GM23338 (cell line): ENCODE measurements around the gene POU3F1.

ENCODE experiments used
- CREB1 ChIP-seq: fragments of 250-450 bp; sonication (Bioruptor Pico); IDR thresholded peaks from 2 replicates; pipeline ENCODE4 v1.5.0; 2020; ENCODE audit warnings: low read depth, mild to moderate bottlenecking, moderate library complexity
- CTCF ChIP-seq, 2 experiments: fragments of 200-600 bp in 1 of 2; sonication (generic) in 1 of 2; conservative IDR thresholded peaks; 2 replicates each; pipeline versions ENCODE4 v1.5.1 to v1.6.1; 2016 to 2017; ENCODE audit warnings: antibody characterized with exemption in 2 of 2, low read depth in 2 of 2, mild to moderate bottlenecking in 2 of 2, moderate library complexity in 1 of 2
- ETS1 ChIP-seq: IDR thresholded peaks from 2 replicates; pipeline ENCODE4 v1.6.1; 2016; ENCODE audit warnings: antibody characterized with exemption
- EZH2 ChIP-seq: fragments of 200-600 bp; sonication (generic); IDR thresholded peaks from one replicate; pipeline ENCODE4 v1.8.0; 2017; ENCODE audit warnings: antibody characterized with exemption, mild to moderate bottlenecking, low read depth; ENCODE audit not compliant: unreplicated experiment
- EZH2phosphoT487 ChIP-seq: fragments of 200-600 bp; sonication (generic); IDR thresholded peaks from one replicate; pipeline ENCODE4 v1.8.1; 2018; ENCODE audit warnings: antibody characterized with exemption; ENCODE audit not compliant: unreplicated experiment
- POLR2AphosphoS5 ChIP-seq: IDR thresholded peaks from 2 replicates; pipeline ENCODE4 v1.6.1; 2016; ENCODE audit warnings: antibody characterized with exemption, low read depth
- ZNF462 ChIP-seq: fragments of 250-450 bp; sonication (Bioruptor Pico); IDR thresholded peaks from 2 replicates; pipeline ENCODE4 v1.5.0; 2020; ENCODE audit warnings: mild to moderate bottlenecking, moderate library complexity

- TF ChIP-seq ZNF462 (CRISPR knock-in tag) (no peak), EZH2 (no peak), CTCF (conservative IDR thresholded peaks at IDR 0.05; ENCODE audit: low read depth in 2 of 2) (peak; percentile 45 to 50), POLR2AphosphoS5 (no peak), CREB1 (CRISPR knock-in tag) (no peak), ETS1 (no peak), EZH2phosphoT487 (no peak)
Measured at GRCh38 chr1:38028671-38029070, 17.9 kb downstream of the POU3F1 start.
